Gastrocnemius medialis (tissue), 4 donors: ENCODE results near the gene WHRN. TPM values are rescaled to one million over a fixed set of nuclear protein-coding genes. Genes with fewer than 3 reads are reported as not detected.

Source experiments
- ATAC-seq, 2 donors: fragments of 150-250 bp; one replicate each; pipeline ENCODE4 v1.9.1; 2016
- DNase-seq, 2 donors: peaks; one replicate each; pipeline ENCODE4 v3.0.0-alpha.2; 2019
- H3K27ac ChIP-seq, 4 donors: fragments of 200-600 bp; sonication (generic); 1 replicate in 1 of 4; 2 replicates in 3 of 4; pipeline ENCODE4 v1.5.1; 2016 to 2018; ENCODE audit warnings: mild to moderate bottlenecking in 2 of 4, moderate library complexity in 1 of 4
- H3K27me3 ChIP-seq, 3 donors: fragments of 200-600 bp; sonication (generic) in 2 of 3; 1 replicate in 1 of 3; 2 replicates in 2 of 3; pipeline versions ENCODE4 v1.5.1 to v1.6.0; 2016 to 2019; ENCODE audit warnings: mild to moderate bottlenecking in 1 of 3, moderate library complexity in 1 of 3
- H3K36me3 ChIP-seq, 2 donors: fragments of 200-600 bp; sonication (generic) in 1 of 2; one replicate each; pipeline ENCODE4 v1.5.1; 2017 to 2018
- H3K4me1 ChIP-seq, 2 donors: fragments of 200-600 bp; sonication (generic) in 1 of 2; one replicate each; pipeline ENCODE4 v1.5.1; 2016 to 2017; ENCODE audit warnings: mild to moderate bottlenecking in 2 of 2
- H3K4me3 ChIP-seq, 4 donors: fragments of 200-600 bp; sonication (generic) in 3 of 4; 1 replicate in 1 of 4; 2 replicates in 3 of 4; pipeline ENCODE4 v1.5.1; 2016 to 2019; ENCODE audit warnings: mild to moderate bottlenecking in 2 of 4
- H3K9me3 ChIP-seq, 3 donors: fragments of 200-600 bp; sonication (generic) in 2 of 3; 1 replicate in 1 of 3; 2 replicates in 2 of 3; pipeline ENCODE4 v1.5.1; 2016 to 2019
- CTCF ChIP-seq, 5 experiments: fragments of 450-650 bp in 3 of 5; fragments of 200-600 bp in 2 of 5; sonication (generic) in 2 of 5; IDR thresholded peaks in 4 of 5; conservative IDR thresholded peaks in 1 of 5; 1 replicate in 4 of 5; 2 replicates in 1 of 5; pipeline ENCODE4 v1.5.1; 2016 to 2019; ENCODE audit warnings: antibody characterized with exemption in 5 of 5, mild to moderate bottlenecking in 3 of 5, moderate library complexity in 3 of 5
- POLR2A ChIP-seq, 2 donors: fragments of 450-650 bp; IDR thresholded peaks; one replicate each; pipeline ENCODE4 v1.6.1; 2017; ENCODE audit warnings: antibody characterized with exemption in 2 of 2, mild to moderate bottlenecking in 2 of 2, moderate library complexity in 2 of 2
- in situ Hi-C, 4 donors: fragments of 200-750 bp; cut with MboI; loops; one replicate each; pipeline versions ENCODE4 v1.15.0 to v1.8.0; 2017; ENCODE audit warnings: low sequenced_read_pairs in 4 of 4
- intact Hi-C: fragments of 100-400 bp; cut with DNase I; formaldehyde crosslinking; loops from one replicate; pipeline ENCODE4 v1.15.1; 2023; ENCODE audit warnings: low total_unique reads
- total RNA-seq, 4 donors: library from RNA; depleted of rRNA; stranded (reverse); fragments of >200 nt; gene quantifications; one replicate each; pipeline versions ENCODE4 v1.1.0 to v1.2.3, GENCODE V29; 2016

The WHRN gene
- total RNA-seq, 4 donors from 2014 or later: 0.16 to 0.18 TPM; not detected in 2

GRCh38 chr9:114362394-114362793 lies 142.9 kb downstream of the WHRN start:
- in situ Hi-C loops (no loop called here), intact Hi-C loops (no loop called here)
- Histone ChIP-seq H3K27me3 (no peaks in the 10 kb centered on the region), H3K4me1 (no peaks in the 10 kb centered on the region), H3K27ac (no peak overlapping the region), H3K9me3 (no peaks in the 10 kb centered on the region), H3K4me3 (no peak overlapping the region), H3K36me3 (no peaks in the 10 kb centered on the region)
- ATAC-seq (no peak), DNase-seq (no peak)
- TF ChIP-seq POLR2A (IDR thresholded peaks at IDR 0.05) (no peak), CTCF (IDR thresholded peaks at IDR 0.05 in 4 of 5, conservative IDR thresholded peaks at IDR 0.05 in 1 of 5) (no peak)

DNA sequence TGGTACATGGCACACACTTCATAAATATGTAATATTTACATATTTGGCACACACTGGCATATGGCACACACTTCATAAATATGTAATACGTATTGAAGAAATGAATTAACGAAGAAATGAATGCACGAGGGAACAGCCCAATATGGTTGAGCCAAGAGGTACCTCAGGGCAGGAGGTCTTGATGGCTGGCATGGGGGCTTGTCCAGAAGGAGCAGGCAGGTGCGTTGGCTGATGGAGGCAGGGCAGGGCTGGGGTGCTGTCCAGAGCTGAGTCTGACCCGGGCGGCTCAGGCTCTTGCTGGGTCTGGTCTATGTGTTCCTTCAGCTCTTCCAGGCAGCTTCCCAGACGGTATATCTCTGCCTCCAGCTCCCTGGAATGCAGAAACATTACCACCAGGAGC lies 143.7 kb downstream of the WHRN start:
- in situ Hi-C loops (no loop called here), intact Hi-C loops (no loop called here)
- DNase-seq (no peak), ATAC-seq (no peak)
- no peaks in the 10 kb centered on the region for H3K9me3 ChIP-seq
- no peak overlapping the region for H3K27ac ChIP-seq
- no peaks in the 10 kb centered on the region for H3K36me3 ChIP-seq
- no peak for TF ChIP-seq CTCF (IDR thresholded peaks at IDR 0.05 in 4 of 5, conservative IDR thresholded peaks at IDR 0.05 in 1 of 5)
- TF ChIP-seq POLR2A (IDR thresholded peaks at IDR 0.05): no peak
- no peaks in the 10 kb centered on the region for H3K4me1 ChIP-seq
- H3K27me3 ChIP-seq: no peaks in the 10 kb centered on the region
- H3K4me3 ChIP-seq: no peak overlapping the region

- no peak overlapping the region for H3K4me3 ChIP-seq
- TF ChIP-seq CTCF (IDR thresholded peaks at IDR 0.05 in 4 of 5, conservative IDR thresholded peaks at IDR 0.05 in 1 of 5): no peak
- in situ Hi-C loops: no loop called here
- H3K27ac ChIP-seq: no peak overlapping the region
- DNase-seq: no peak
- H3K9me3 ChIP-seq: no peaks in the 10 kb centered on the region
- no peaks in the 10 kb centered on the region for H3K4me1 ChIP-seq
- ATAC-seq: no peak
- intact Hi-C loops: no loop called here
- no peaks in the 10 kb centered on the region for H3K27me3 ChIP-seq
- H3K36me3 ChIP-seq: no peaks in the 10 kb centered on the region
Measured at GRCh38 chr9:114359801-114360200, 145.5 kb downstream of the WHRN start.

- TF ChIP-seq CTCF (IDR thresholded peaks at IDR 0.05 in 4 of 5, conservative IDR thresholded peaks at IDR 0.05 in 1 of 5) (no peak), POLR2A (IDR thresholded peaks at IDR 0.05) (no peak)
- DNase-seq (no peak), ATAC-seq (no peak)
- H3K4me1 ChIP-seq: no peaks in the 10 kb centered on the region
- H3K36me3 ChIP-seq: no peaks in the 10 kb centered on the region
- no peak overlapping the region for H3K27ac ChIP-seq
- H3K27me3 ChIP-seq: no peaks in the 10 kb centered on the region
- no peaks in the 10 kb centered on the region for H3K9me3 ChIP-seq
- H3K4me3 ChIP-seq: no peak overlapping the region
- intact Hi-C loops (no loop called here), in situ Hi-C loops (no loop called here)
Measured at GRCh38 chr9:114357911-114358328, 147.4 kb downstream of the WHRN start.

DNA sequence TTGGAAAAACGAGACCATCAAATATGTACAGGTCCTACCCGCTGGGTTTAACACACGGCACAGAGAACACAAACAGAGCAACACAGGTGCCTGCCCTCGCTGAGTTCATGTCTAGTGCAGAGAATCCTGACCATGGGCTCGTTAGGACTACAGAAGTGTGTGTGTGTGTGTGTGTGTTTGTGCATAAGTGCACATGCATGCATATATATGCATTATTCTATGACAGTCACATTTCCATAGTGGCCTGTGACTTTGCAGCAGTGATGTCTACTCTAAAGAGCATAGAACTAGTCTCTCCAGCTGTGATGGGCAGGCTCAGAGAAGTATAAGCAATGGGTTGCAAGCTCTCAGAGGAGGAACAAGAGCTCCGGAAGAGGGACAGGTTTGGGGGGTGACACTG lies 147.9 kb downstream of the WHRN start:
- DNase-seq (no peak), ATAC-seq (no peak)
- Histone ChIP-seq H3K9me3 (no peaks in the 10 kb centered on the region), H3K4me1 (no peaks in the 10 kb centered on the region), H3K27ac (no peak overlapping the region), H3K4me3 (no peak overlapping the region), H3K36me3 (no peaks in the 10 kb centered on the region), H3K27me3 (no peaks in the 10 kb centered on the region)
- in situ Hi-C loops: no loop called here
- intact Hi-C loops: no loop called here
- TF ChIP-seq POLR2A (IDR thresholded peaks at IDR 0.05) (no peak), CTCF (IDR thresholded peaks at IDR 0.05 in 4 of 5, conservative IDR thresholded peaks at IDR 0.05 in 1 of 5) (no peak)
